Body of pancreas (tissue), 4 donors: ENCODE results near the gene L1CAM.

Source experiments
- POLR2A ChIP-seq, 3 donors: fragments of 450-650 bp; IDR thresholded peaks; one replicate each; pipeline ENCODE4 v1.6.1; 2016; ENCODE audit warnings: antibody characterized with exemption in 3 of 3, mild to moderate bottlenecking in 2 of 3
- TF ChIP-seq, protein P1 (sequence below), 7 experiments: fragments of 450-650 bp in 4 of 7; fragments of 200-600 bp in 3 of 7; sonication (generic) in 3 of 7; IDR thresholded peaks; one replicate each; pipeline ENCODE4 v1.5.1; 2016 to 2019; ENCODE audit warnings: antibody characterized with exemption in 7 of 7

GRCh38 chrX:153812220-153812619 is 73.8 kb downstream of the L1CAM start:
- TF ChIP-seq, protein P1, sequence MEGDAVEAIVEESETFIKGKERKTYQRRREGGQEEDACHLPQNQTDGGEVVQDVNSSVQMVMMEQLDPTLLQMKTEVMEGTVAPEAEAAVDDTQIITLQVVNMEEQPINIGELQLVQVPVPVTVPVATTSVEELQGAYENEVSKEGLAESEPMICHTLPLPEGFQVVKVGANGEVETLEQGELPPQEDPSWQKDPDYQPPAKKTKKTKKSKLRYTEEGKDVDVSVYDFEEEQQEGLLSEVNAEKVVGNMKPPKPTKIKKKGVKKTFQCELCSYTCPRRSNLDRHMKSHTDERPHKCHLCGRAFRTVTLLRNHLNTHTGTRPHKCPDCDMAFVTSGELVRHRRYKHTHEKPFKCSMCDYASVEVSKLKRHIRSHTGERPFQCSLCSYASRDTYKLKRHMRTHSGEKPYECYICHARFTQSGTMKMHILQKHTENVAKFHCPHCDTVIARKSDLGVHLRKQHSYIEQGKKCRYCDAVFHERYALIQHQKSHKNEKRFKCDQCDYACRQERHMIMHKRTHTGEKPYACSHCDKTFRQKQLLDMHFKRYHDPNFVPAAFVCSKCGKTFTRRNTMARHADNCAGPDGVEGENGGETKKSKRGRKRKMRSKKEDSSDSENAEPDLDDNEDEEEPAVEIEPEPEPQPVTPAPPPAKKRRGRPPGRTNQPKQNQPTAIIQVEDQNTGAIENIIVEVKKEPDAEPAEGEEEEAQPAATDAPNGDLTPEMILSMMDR (IDR thresholded peaks at IDR 0.05): no peak
- TF ChIP-seq POLR2A (IDR thresholded peaks at IDR 0.05): no peak
